ENCODE results near the gene PPP1CA.

- TF ChIP-seq, protein P1, sequence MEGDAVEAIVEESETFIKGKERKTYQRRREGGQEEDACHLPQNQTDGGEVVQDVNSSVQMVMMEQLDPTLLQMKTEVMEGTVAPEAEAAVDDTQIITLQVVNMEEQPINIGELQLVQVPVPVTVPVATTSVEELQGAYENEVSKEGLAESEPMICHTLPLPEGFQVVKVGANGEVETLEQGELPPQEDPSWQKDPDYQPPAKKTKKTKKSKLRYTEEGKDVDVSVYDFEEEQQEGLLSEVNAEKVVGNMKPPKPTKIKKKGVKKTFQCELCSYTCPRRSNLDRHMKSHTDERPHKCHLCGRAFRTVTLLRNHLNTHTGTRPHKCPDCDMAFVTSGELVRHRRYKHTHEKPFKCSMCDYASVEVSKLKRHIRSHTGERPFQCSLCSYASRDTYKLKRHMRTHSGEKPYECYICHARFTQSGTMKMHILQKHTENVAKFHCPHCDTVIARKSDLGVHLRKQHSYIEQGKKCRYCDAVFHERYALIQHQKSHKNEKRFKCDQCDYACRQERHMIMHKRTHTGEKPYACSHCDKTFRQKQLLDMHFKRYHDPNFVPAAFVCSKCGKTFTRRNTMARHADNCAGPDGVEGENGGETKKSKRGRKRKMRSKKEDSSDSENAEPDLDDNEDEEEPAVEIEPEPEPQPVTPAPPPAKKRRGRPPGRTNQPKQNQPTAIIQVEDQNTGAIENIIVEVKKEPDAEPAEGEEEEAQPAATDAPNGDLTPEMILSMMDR (IDR thresholded peaks at IDR 0.05): no peak
- no peak for TF ChIP-seq POLR2A (IDR thresholded peaks at IDR 0.05)
Measured at GRCh38 chr11:67396587-67397389, 4.9 kb downstream of the PPP1CA start.
